H1 (cell line): ENCODE results near the gene GRM4. TPM values are rescaled to one million over a fixed set of nuclear protein-coding genes. Genes with fewer than 3 reads are reported as not detected.

Experiments
- CTCF ChIA-PET: fragments of 300-600 bp; sonication (Branson Sonifier 250); formaldehyde crosslinking; loops from one replicate; lab custom pipeline; 2021; ENCODE audit not compliant: partially characterized antibody; lab: Charles Lee
- POLR2A ChIA-PET: fragments of 300-600 bp; sonication (Branson Sonifier 250); formaldehyde crosslinking; loops from one replicate; lab custom pipeline; 2021; ENCODE audit warnings: inconsistent platforms; ENCODE audit not compliant: partially characterized antibody; lab: Charles Lee
- DNase-seq, 2 experiments: peaks; one replicate each; pipeline versions ENCODE4 v3.0.0 to v3.0.0-alpha.2; 2010 to 2022; ENCODE audit warnings: low spot score in 2 of 2, low read depth in 1 of 2, mixed read lengths in 1 of 2
- FAIRE-seq: peaks from 2 replicates; lab custom pipeline; 2011; peaks lifted over from hg19 to GRCh38; lab: Jason Lieb, UNC
- H2AFZ ChIP-seq: 2 replicates; pipeline ENCODE4 v1.8.1; 2012; ENCODE audit warnings: low read length, inconsistent platforms
- H2AK5ac ChIP-seq: 2 replicates; pipeline ENCODE4 v1.6.1; 2013; ENCODE audit warnings: low read depth, low read length
- H2BK120ac ChIP-seq: replicated peaks from 2 replicates; pipeline ENCODE3; 2013; ENCODE audit warnings: low read depth, low read length, inconsistent platforms
- H2BK12ac ChIP-seq: 2 replicates; pipeline ENCODE4 v1.6.1; 2013; ENCODE audit warnings: low read depth, low read length
- H2BK15ac ChIP-seq: 2 replicates; pipeline ENCODE4 v1.6.1; 2013; ENCODE audit warnings: low read length
- H2BK20ac ChIP-seq: 2 replicates; pipeline ENCODE4 v1.6.1; 2013; ENCODE audit warnings: low read length
- H2BK5ac ChIP-seq: 2 replicates; pipeline ENCODE4 v1.6.1; 2013; ENCODE audit warnings: low read depth, low read length
- H3K14ac ChIP-seq: 2 replicates; pipeline ENCODE4 v1.6.1; 2013; ENCODE audit warnings: inconsistent platforms; ENCODE audit not compliant: insufficient read length
- H3K18ac ChIP-seq: 2 replicates; pipeline ENCODE4 v1.6.1; 2013; ENCODE audit warnings: low read length; ENCODE audit errors: extremely low read depth
- H3K23ac ChIP-seq: 2 replicates; pipeline ENCODE4 v1.6.1; 2013; ENCODE audit warnings: inconsistent platforms; ENCODE audit not compliant: insufficient read length
- H3K23me2 ChIP-seq: 2 replicates; pipeline ENCODE4 v1.6.1; 2013; ENCODE audit warnings: low read depth, low read length
- H3K27ac ChIP-seq: 2 replicates; pipeline ENCODE4 v1.6.1; 2011; ENCODE audit warnings: low read depth, low read length, inconsistent platforms
- H3K27me3 ChIP-seq, 4 experiments: replicated peaks in 1 of 4; 1 replicate in 1 of 4; 2 replicates in 3 of 4; pipeline versions ENCODE4 v1.6.1 to v1.8.1; 2011 to 2013; ENCODE audit warnings: low read length in 3 of 4, mild to moderate bottlenecking in 3 of 4, inconsistent platforms in 2 of 4, mixed read lengths in 2 of 4, moderate library complexity in 1 of 4; ENCODE audit not compliant: control insufficient read depth in 3 of 4, insufficient read depth in 3 of 4; ENCODE audit errors: extremely low read depth in 1 of 4
- H3K36me3 ChIP-seq, 4 experiments: 2 replicates each; pipeline versions ENCODE4 v1.6.1 to v1.8.1; 2011 to 2013; ENCODE audit warnings: mild to moderate bottlenecking in 4 of 4, low read length in 3 of 4, moderate library complexity in 2 of 4, control low read depth in 1 of 4, inconsistent platforms in 1 of 4; ENCODE audit not compliant: insufficient read depth in 4 of 4, control insufficient read depth in 2 of 4
- H3K4ac ChIP-seq: replicated peaks from 2 replicates; pipeline ENCODE3; 2013; ENCODE audit warnings: low read length, low read depth, mixed read lengths, inconsistent platforms; ENCODE audit not compliant: insufficient read length
- H3K4me1 ChIP-seq, 4 experiments: replicated peaks in 1 of 4; 1 replicate in 1 of 4; 2 replicates in 3 of 4; pipeline versions ENCODE4 v1.6.1 to v1.8.1; 2011 to 2013; ENCODE audit warnings: low read length in 3 of 4, inconsistent platforms in 2 of 4, mixed read lengths in 1 of 4; ENCODE audit not compliant: insufficient read depth in 4 of 4, control insufficient read depth in 3 of 4
- H3K4me2 ChIP-seq, 2 experiments: 2 replicates each; pipeline versions ENCODE4 v1.6.1 to v1.8.1; 2011 to 2013; ENCODE audit warnings: low read depth in 2 of 2, low read length in 2 of 2, control low read depth in 1 of 2, inconsistent platforms in 1 of 2, mild to moderate bottlenecking in 1 of 2; ENCODE audit not compliant: insufficient read depth in 1 of 2
- H3K4me3 ChIP-seq, 4 experiments: fragments of 200-600, 300-600 bp in 1 of 4; sonication (generic), shearing (Covaris generic), sonication (Bioruptor Twin) in 1 of 4; 2 replicates each; pipeline versions ENCODE4 v1.5.1 to v1.8.1; 2011 to 2016; ENCODE audit warnings: low read length in 4 of 4, low read depth in 3 of 4, control low read depth in 2 of 4, inconsistent platforms in 2 of 4, mild to moderate bottlenecking in 2 of 4, mixed read lengths in 1 of 4, moderate library complexity in 1 of 4; ENCODE audit not compliant: insufficient read depth in 2 of 4; ENCODE audit errors: extremely low read depth in 1 of 4
- H3K56ac ChIP-seq: replicated peaks from 2 replicates; pipeline ENCODE3; 2013; ENCODE audit warnings: low read depth, mild to moderate bottlenecking, mixed read lengths, low read length, inconsistent platforms; ENCODE audit not compliant: insufficient read length
- H3K79me1 ChIP-seq: 2 replicates; pipeline ENCODE4 v1.6.1; 2013; ENCODE audit warnings: low read depth, low read length, control low read depth
- H3K79me2 ChIP-seq, 2 experiments: 2 replicates each; pipeline versions ENCODE4 v1.6.1 to v1.8.1; 2012 to 2013; ENCODE audit warnings: low read length in 2 of 2, mild to moderate bottlenecking in 2 of 2, inconsistent platforms in 1 of 2; ENCODE audit not compliant: insufficient read depth in 2 of 2, control insufficient read depth in 1 of 2
- H3K9ac ChIP-seq, 4 experiments: replicated peaks in 1 of 4; 1 replicate in 1 of 4; 2 replicates in 3 of 4; pipeline versions ENCODE4 v1.6.1 to v1.8.1; 2011 to 2013; ENCODE audit warnings: low read depth in 3 of 4, low read length in 3 of 4, control low read depth in 2 of 4, mild to moderate bottlenecking in 2 of 4, moderate library complexity in 2 of 4, inconsistent platforms in 1 of 4; ENCODE audit errors: extremely low read depth in 1 of 4
- H3K9me3 ChIP-seq, 2 experiments: 2 replicates each; pipeline versions ENCODE4 v1.6.1 to v1.8.1; 2012 to 2013; ENCODE audit warnings: mild to moderate bottlenecking in 2 of 2, moderate library complexity in 2 of 2, control low read depth in 1 of 2, inconsistent platforms in 1 of 2, low read depth in 1 of 2, low read length in 1 of 2, mixed read lengths in 1 of 2; ENCODE audit not compliant: insufficient read depth in 2 of 2
- H4K20me1 ChIP-seq, 2 experiments: replicated peaks in 1 of 2; 2 replicates each; pipeline versions ENCODE3 to v1.8.1; 2011 to 2013; ENCODE audit warnings: inconsistent platforms in 2 of 2, low read length in 2 of 2, mild to moderate bottlenecking in 1 of 2; ENCODE audit not compliant: insufficient read depth in 2 of 2, control insufficient read depth in 1 of 2
- H4K5ac ChIP-seq: 2 replicates; pipeline ENCODE4 v1.6.1; 2013; ENCODE audit warnings: low read length, low read depth, mixed read lengths, inconsistent platforms; ENCODE audit not compliant: insufficient read length
- H4K8ac ChIP-seq: 2 replicates; pipeline ENCODE4 v1.8.0; 2013; ENCODE audit warnings: mild to moderate bottlenecking, moderate library complexity, low read length, inconsistent platforms; ENCODE audit not compliant: insufficient read depth; ENCODE audit errors: extremely low read depth
- H4K91ac ChIP-seq: replicated peaks from 2 replicates; pipeline ENCODE3; 2013; ENCODE audit warnings: low read length, mixed read lengths, inconsistent platforms; ENCODE audit not compliant: insufficient read length
- ASH2L ChIP-seq: fragments of 200-600, 300-600 bp; sonication (generic); IDR thresholded peaks from one replicate; pipeline ENCODE4 v1.7.1; 2017; ENCODE audit warnings: low read length
- CHD1 ChIP-seq: IDR thresholded peaks from 2 replicates; pipeline ENCODE4 v1.6.1; 2012; ENCODE audit warnings: low read depth, low read length, improper control_type of control experiment
- HDAC6 ChIP-seq: IDR thresholded peaks from one replicate; pipeline ENCODE4 v1.7.1; 2012; ENCODE audit warnings: low read depth, mild to moderate bottlenecking, inconsistent platforms, low read length, moderate library complexity
- JUND ChIP-seq: IDR thresholded peaks from 2 replicates; pipeline ENCODE4 v1.6.1; 2011; ENCODE audit warnings: mild to moderate bottlenecking, improper control_type of control experiment, low read length
- KDM5A ChIP-seq: fragments of 200-600 bp; IDR thresholded peaks from 2 replicates; pipeline ENCODE4 v1.7.1; 2012; ENCODE audit warnings: mild to moderate bottlenecking, low read length, inconsistent platforms, mixed read lengths
- POLR2A ChIP-seq, 2 experiments: IDR thresholded peaks; 1 replicate in 1 of 2; 2 replicates in 1 of 2; pipeline ENCODE4 v1.6.1; 2011; ENCODE audit warnings: low read depth in 2 of 2, low read length in 2 of 2, mild to moderate bottlenecking in 2 of 2; ENCODE audit errors: control extremely low read depth in 1 of 2
- POLR2AphosphoS5 ChIP-seq: IDR thresholded peaks from 2 replicates; pipeline ENCODE4 v1.6.1; 2011; ENCODE audit warnings: low read depth, low read length
- SAP30 ChIP-seq: fragments of 300-600 bp; sonication (generic); IDR thresholded peaks from 2 replicates; pipeline ENCODE4 v1.7.1; 2012; ENCODE audit warnings: low read length, moderate library complexity, mild to moderate bottlenecking, inconsistent platforms; ENCODE audit not compliant: insufficient read depth, insufficient replicate concordance
- SP1 ChIP-seq: IDR thresholded peaks from 2 replicates; pipeline ENCODE4 v1.6.1; 2011; ENCODE audit warnings: low read depth, low read length
- SP2 ChIP-seq: IDR thresholded peaks from 2 replicates; pipeline ENCODE4 v1.6.1; 2012; ENCODE audit warnings: mild to moderate bottlenecking, low read length, inconsistent platforms
- SRF ChIP-seq: IDR thresholded peaks from 2 replicates; pipeline ENCODE4 v1.6.1; 2011; ENCODE audit warnings: mild to moderate bottlenecking, low read depth, low read length, moderate library complexity
- SUZ12 ChIP-seq: fragments of 200-600 bp; sonication (generic); IDR thresholded peaks from 2 replicates; pipeline ENCODE4 v1.6.1; 2012; ENCODE audit warnings: mild to moderate bottlenecking, inconsistent platforms, low read length, moderate library complexity, mixed read lengths
- USF2 ChIP-seq: IDR thresholded peaks from 2 replicates; pipeline ENCODE4 v1.6.1; 2011; ENCODE audit warnings: low read length, improper control_type of control experiment
- ZNF274 ChIP-seq: IDR thresholded peaks from 2 replicates; pipeline ENCODE4 v1.7.0; 2012; ENCODE audit warnings: low read length, borderline replicate concordance; ENCODE audit errors: extremely low read depth
- WGBS, 2 experiments: shearing (Covaris generic) in 1 of 2; methylation state at CpG; one replicate each; pipeline versions ENCODE4 v1.1.6 to v1.1.7; 2013 to 2015; ENCODE audit warnings: low lambda C conversion rate in 2 of 2, mixed read lengths in 2 of 2, inconsistent platforms in 1 of 2, low coverage in 1 of 2, missing lambda C conversion rate in 1 of 2; ENCODE audit not compliant: insufficient replicate concordance in 2 of 2, insufficient coverage in 1 of 2, insufficient read length in 1 of 2; ENCODE audit errors: extremely low coverage in 1 of 2, missing lambda C conversion rate in 1 of 2; 5-methylcytosine and 5-hydroxymethylcytosine counted together
- polyA plus RNA-seq, 7 experiments: library from polyadenylated mRNA; depleted of rRNA in 3 of 7; stranded (reverse) in 5 of 7; unstranded in 2 of 7; fragments of >200 nt in 5 of 7; fragments of 200-250 nt in 2 of 7; gene quantifications; 1 replicate in 5 of 7; 2 replicates in 1 of 7; 4 replicates in 1 of 7; pipeline versions ENCODE4 v1.2.1 to v1.2.3, GENCODE V29; 2011 to 2013; ENCODE audit warnings: missing spikeins in 2 of 7, mixed read lengths in 2 of 7
- total RNA-seq: library from RNA; stranded (reverse); fragmentation: NEBNext Ultra II Directional; extraction: Animal tissue kit (Norgen Biotek cat#: 25700); gene quantifications from 2 replicates; pipeline ENCODE4 v1.2.1, GENCODE V29; 2021

Gene GRM4
- total and polyA plus RNA-seq, 2 of the 8 experiments (the other 6 are each of a cell fraction or from before 2014, with no cell fraction given), result 19.6 to 21.5 TPM

GRCh38 chr6:33987531-33988021 is 158.3 kb downstream of the GRM4 start:
- H4K20me1 ChIP-seq, result no peaks in the 10 kb centered on the region
- no peak overlapping the region for H3K4ac ChIP-seq
- H3K27ac ChIP-seq, result no peak overlapping the region
- no peak overlapping the region for H2AFZ ChIP-seq
- H2BK120ac ChIP-seq, result no peak overlapping the region
- no peaks in the 10 kb centered on the region for H3K9me3 ChIP-seq
- no peak overlapping the region for H3K14ac ChIP-seq
- H2AK5ac ChIP-seq, result no peak overlapping the region
- no peak overlapping the region for H2BK20ac ChIP-seq
- 91% methylated on average over 13 of the region's 13 CpGs; no CpG with 5 or more reads in 1 of the 2 experiments for WGBS, 2 experiments
- no peaks in the 10 kb centered on the region for H3K23me2 ChIP-seq
- H3K4me1 ChIP-seq, result peaks cover 0 to 10% (median 4%) of the 10 kb centered on the region in 4 experiments; a peak in 2 of 7 replicates
- H4K8ac ChIP-seq, result no peak overlapping the region
- H3K79me1 ChIP-seq, result no peaks in the 10 kb centered on the region
- H4K91ac ChIP-seq, result no peak overlapping the region
- CTCF ChIA-PET, result interaction anchor here (0.6 to 6.8 kb wide), 9 partner anchors 11 to 287 kb away, joined by 3 to 47 read pairs (median 3); no protein-coding TSS in a partner anchor
- DNase-seq (peak in 1 of 2 experiments; percentile 32), FAIRE-seq (no peak)
- H3K56ac ChIP-seq, result no peak overlapping the region
- POLR2A ChIA-PET, result interaction anchor here (0.5 kb wide), 1 partner anchor 225 kb away, joined by 4 read pairs; no protein-coding TSS in a partner anchor
- no peak overlapping the region for H3K9ac ChIP-seq
- no peak overlapping the region for H3K23ac ChIP-seq
- H3K27me3 ChIP-seq, result peaks cover 0 to 2% (median 0%) of the 10 kb centered on the region in 4 experiments; a peak in 2 of 7 replicates
- no peaks in the 10 kb centered on the region for H3K79me2 ChIP-seq
- H2BK15ac ChIP-seq, result no peak overlapping the region
- H4K5ac ChIP-seq, result no peak overlapping the region
- H3K18ac ChIP-seq, result no peak overlapping the region
- no peak overlapping the region for H2BK5ac ChIP-seq
- no peak overlapping the region for H3K4me2 ChIP-seq
- H3K4me3 ChIP-seq, result no peak overlapping the region
- no peaks in the 10 kb centered on the region for H3K36me3 ChIP-seq
- H2BK12ac ChIP-seq, result no peak overlapping the region
- no peak for TF ChIP-seq SAP30
- no peak for TF ChIP-seq SP2
- no peak for TF ChIP-seq HDAC6
- TF ChIP-seq ASH2L, result no peak
- TF ChIP-seq POLR2AphosphoS5, result no peak
- no peak for TF ChIP-seq KDM5A
- no peak for TF ChIP-seq POLR2A (IDR thresholded peaks at IDR 0.05; ENCODE audit: control extremely low read depth in 1 of 2, low read depth in 2 of 2, low read length in 2 of 2)
- TF ChIP-seq CHD1, result no peak
- no peak for TF ChIP-seq ZNF274
- TF ChIP-seq SRF, result no peak
- no peak for TF ChIP-seq JUND
- TF ChIP-seq SUZ12, result no peak
- no peak for TF ChIP-seq SP1
- no peak for TF ChIP-seq USF2
